HG03064 (cell line): ENCODE data around the gene TTC39A.

ENCODE experiments used
- ATAC-seq: cut with Tn5 transposase; IDR thresholded peaks from one replicate; pipeline ENCODE4 v1.9.1; 2021; ENCODE audit warnings: low read depth; ENCODE audit not compliant: unreplicated experiment

TTC39A gene

DNA sequence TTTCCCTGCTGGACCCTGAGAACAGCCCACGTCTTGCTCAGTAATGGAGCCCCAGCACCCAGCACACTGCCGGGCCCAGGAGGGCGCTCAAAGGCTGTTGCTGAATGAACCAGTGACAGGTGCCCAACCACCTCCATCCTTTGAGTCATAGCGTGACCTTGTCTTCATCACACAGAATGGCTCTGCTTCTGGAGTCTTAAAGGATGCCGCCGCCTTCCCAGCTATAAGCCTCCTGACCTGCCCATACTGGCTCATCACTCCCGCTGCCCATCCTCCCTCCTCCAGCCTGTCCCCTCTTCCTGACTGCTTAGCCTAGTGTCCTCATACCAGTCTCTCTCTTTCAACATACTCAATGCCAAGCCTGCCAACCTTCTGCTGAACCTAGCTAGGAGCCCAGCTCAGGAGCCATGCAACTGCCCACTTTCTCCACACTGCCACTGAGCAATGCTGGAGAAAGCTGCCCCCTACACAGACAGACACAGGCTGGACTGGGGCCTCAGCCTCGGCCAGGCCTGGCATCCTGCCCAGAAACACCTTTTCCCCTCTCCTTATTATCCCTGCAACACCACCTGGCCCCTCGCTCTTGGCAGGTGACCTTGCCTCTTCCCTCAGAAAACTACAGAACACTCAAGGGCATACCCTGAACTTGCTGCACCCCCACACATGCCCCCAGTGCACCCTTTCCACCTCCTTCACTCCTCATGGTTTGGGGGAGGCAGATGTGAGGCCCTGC lies 14.1 kb downstream of the TTC39A start:
- no peak for ATAC-seq

- ATAC-seq = no peak
These were observed 15.4 kb downstream of the TTC39A start for GRCh38 chr1:51314974-51315373.

DNA sequence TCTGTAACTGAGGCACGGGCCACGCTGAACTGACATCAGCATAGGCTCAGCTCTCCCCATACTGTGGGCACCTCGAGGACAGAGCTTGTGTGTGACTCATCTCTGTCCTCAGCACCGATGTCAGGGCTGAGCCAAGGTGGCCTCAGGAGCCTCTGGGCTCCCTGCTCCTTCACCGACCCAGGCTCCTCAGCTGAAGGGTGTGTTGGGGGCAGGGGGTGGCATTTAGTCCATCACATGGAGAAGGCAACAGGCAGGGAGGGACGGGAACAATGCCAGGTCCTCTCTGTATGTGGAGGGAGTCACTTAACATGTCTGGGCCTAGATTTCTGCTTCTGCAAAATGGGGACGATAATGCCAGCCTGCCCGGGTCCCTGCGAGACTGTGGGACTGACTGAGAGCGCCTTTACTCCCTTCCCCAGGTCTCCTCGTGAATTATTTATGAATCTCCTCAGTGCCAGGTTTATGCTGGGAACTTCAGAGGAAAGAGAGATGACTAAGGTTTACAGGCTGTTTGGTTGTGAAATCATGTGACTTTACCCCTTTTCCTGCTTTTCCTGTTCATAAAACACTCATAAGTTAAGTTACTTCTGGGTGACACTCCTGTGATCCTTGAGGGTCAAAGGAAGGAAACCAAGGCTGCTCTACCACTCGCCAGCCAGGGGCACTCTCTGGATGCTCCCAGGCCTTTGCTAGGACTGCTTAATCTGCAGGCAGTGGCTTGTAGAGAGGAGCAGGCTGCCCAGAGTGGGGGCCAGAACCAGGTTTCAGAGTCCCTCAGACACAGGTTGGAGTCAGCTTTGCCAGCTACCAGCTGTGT lies 16.2 kb downstream of the TTC39A start:
- no peak for ATAC-seq

GRCh38 chr1:51313268-51313852 lies 17.0 kb downstream of the TTC39A start:
- ATAC-seq = no peak

- ATAC-seq = no peak
These were observed 17.6 kb downstream of the TTC39A start for GRCh38 chr1:51312718-51313117.

- no peak for ATAC-seq
These were observed 18.5 kb downstream of the TTC39A start for GRCh38 chr1:51311826-51312225.

GRCh38 chr1:51310871-51311613 lies 19.3 kb downstream of the TTC39A start:
- ATAC-seq = no peak

DNA sequence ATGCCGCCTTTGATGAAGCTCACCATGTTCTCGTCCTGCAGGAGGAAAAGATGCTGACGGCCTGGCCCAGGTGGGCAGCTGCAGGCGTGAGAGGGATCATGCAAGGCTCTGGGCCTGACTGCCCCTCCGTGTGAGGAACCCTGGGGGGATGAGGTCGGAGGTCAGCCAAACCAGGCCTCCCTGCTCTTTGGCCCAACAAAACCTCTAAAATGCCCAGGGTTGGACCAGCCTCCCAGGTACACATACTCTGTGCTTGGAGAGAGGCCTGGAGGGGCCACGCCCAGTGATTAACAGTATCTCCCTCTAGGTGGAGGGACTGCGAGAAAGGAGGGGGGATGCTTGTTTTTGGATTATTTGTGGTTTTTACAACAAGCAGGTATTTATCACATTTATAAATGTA lies 21.1 kb downstream of the TTC39A start:
- no peak for ATAC-seq

- no peak for ATAC-seq
These were observed 21.7 kb downstream of the TTC39A start for GRCh38 chr1:51308636-51309035.

DNA sequence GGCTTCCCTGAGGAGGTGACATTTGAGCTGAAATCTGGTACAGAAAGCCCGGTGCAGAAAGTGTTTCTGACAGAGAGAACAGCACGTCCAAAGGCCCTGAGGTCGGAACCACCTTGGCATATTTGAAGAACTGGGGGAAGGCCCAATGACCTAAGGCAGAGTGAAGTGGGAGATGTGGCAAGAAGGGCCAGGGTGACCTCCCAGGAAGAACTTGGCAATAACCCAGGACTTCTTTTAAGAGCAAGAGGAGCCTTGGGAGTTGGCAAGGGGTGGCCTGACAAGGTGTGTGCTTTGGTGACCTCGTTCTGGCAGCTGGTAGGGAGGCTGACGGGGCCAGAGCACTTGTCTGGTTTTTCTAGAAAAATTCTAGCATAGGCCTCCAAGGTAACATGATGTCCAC lies 23.4 kb downstream of the TTC39A start:
- ATAC-seq = no peak

DNA sequence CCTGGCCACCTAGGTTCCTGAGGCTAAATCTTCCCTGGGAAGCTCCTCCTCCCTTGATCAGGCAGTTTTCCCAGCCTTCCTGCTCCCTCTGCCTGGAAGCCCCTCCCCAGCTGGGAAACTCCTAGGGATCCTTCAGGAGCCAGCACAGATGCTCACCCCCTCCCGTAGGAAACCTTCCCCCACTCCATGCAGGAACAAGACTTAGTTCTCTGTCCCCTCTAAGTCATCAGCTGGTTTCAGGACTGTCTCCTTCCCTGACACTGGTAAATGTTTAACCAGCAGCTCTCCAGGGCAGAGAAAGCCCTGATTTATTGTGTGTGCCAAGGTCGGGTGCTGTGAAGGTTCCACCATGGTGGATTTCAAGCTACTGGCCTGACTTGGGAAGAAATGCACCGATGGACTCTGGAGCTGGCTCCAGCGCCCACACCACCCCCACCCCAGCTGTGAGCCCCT lies 25.0 kb downstream of the TTC39A start:
- no peak for ATAC-seq

DNA sequence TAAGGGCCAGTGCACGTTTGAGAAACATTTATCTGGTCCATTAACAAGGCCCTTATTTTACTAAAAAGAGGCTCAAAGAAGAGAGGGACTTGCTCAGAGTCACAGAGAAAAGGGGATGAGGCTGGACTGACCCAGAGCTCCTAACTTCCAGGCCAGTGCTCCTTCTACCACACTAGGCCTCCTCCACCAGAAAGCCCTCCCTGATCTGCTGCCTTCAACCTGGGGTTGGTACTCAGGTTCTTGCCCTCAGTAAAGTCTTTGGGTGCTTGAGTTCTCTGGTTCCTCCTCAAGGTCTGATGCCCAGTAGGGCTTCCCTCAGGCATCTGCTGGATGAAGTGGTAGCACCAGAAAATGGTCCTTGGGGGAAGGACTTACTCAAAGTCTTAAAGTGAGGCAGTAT lies 26.0 kb downstream of the TTC39A start:
- no peak for ATAC-seq

- peak; percentile 42 for ATAC-seq
These were observed 26.6 kb downstream of the TTC39A start for GRCh38 chr1:51303751-51304251.

- no peak for ATAC-seq
These were observed 27.0 kb downstream of the TTC39A start for GRCh38 chr1:51303315-51303714.

GRCh38 chr1:51302746-51303145 lies 27.6 kb downstream of the TTC39A start:
- no peak for ATAC-seq

DNA sequence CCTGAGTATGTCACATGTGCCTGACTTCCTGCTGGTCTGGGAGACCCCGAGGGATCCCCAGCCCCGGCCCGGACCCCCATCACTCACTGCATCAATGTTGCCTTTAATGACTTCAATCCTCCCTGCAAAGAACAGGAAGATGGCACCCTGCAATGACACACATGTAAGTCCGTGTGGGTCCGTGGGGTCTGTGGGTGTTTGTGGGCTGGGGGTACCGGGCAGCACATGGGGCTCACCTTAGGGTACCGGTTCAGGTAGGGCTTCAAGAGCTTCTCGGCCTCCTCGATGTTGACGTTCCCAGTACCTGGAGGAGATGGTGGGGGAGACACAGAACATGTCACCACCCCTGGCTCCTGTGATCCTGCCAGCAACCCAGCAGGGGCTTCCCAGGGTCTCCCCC lies 28.1 kb downstream of the TTC39A start:
- no peak for ATAC-seq

- ATAC-seq = no peak
These were observed 28.6 kb downstream of the TTC39A start for GRCh38 chr1:51301844-51302162.

GRCh38 chr1:51301152-51301843 lies 29.1 kb downstream of the TTC39A start:
- no peak for ATAC-seq

GRCh38 chr1:51299981-51300670 lies 30.2 kb downstream of the TTC39A start:
- ATAC-seq = no peak
